GM23248 (cell line): ENCODE data around the gene HSBP1. TPM values are rescaled to one million over a fixed set of nuclear protein-coding genes. Genes with fewer than 3 reads are reported as not detected.

Experiments used
- DNase-seq: peaks from one replicate; pipeline ENCODE4 v3.0.0-alpha.2; 2015
- H2AFZ ChIP-seq: fragments of 200-600 bp; sonication (generic); 2 replicates; pipeline ENCODE4 v1.6.1; 2016; ENCODE audit warnings: antibody characterized with exemption
- H3F3A ChIP-seq: fragments of 200-600 bp; sonication (generic); 2 replicates; pipeline ENCODE4 v1.6.1; 2016; ENCODE audit warnings: mild to moderate bottlenecking, antibody characterized with exemption, mixed run types; ENCODE audit not compliant: insufficient read depth
- H3K27ac ChIP-seq: fragments of 200-600 bp; sonication (generic); 2 replicates; pipeline ENCODE4 v1.5.1; 2016; ENCODE audit warnings: mild to moderate bottlenecking
- H3K27me3 ChIP-seq: fragments of 200-600 bp; sonication (generic); replicated peaks from 2 replicates; pipeline ENCODE4 v1.6.1; 2016; ENCODE audit warnings: mild to moderate bottlenecking; ENCODE audit not compliant: insufficient read depth
- H3K36me3 ChIP-seq: fragments of 200-600 bp; sonication (generic); 2 replicates; pipeline ENCODE4 v1.6.1; 2016; ENCODE audit warnings: low read depth, mild to moderate bottlenecking
- H3K4me1 ChIP-seq: fragments of 200-600 bp; sonication (generic); 2 replicates; pipeline ENCODE4 v1.6.1; 2016; ENCODE audit warnings: mild to moderate bottlenecking; ENCODE audit not compliant: insufficient read depth
- H3K4me2 ChIP-seq: fragments of 200-600 bp; sonication (generic); one replicate; pipeline ENCODE4 v1.6.1; 2016; ENCODE audit warnings: mild to moderate bottlenecking; ENCODE audit not compliant: unreplicated experiment
- H3K4me3 ChIP-seq: fragments of 200-600 bp; sonication (generic); 2 replicates; pipeline ENCODE4 v1.5.1; 2016; ENCODE audit warnings: mild to moderate bottlenecking
- H3K79me2 ChIP-seq: fragments of 200-600 bp; sonication (generic); 2 replicates; pipeline ENCODE4 v1.6.1; 2016; ENCODE audit warnings: mild to moderate bottlenecking; ENCODE audit not compliant: insufficient read depth
- H3K9ac ChIP-seq: fragments of 200-600 bp; sonication (generic); 2 replicates; pipeline ENCODE4 v1.6.1; 2016; ENCODE audit warnings: mild to moderate bottlenecking
- H3K9me2 ChIP-seq: fragments of 200-600 bp; sonication (generic); 2 replicates; pipeline ENCODE4 v1.6.1; 2016; ENCODE audit warnings: mixed run types, mild to moderate bottlenecking, moderate library complexity; ENCODE audit not compliant: insufficient read depth
- H3K9me3 ChIP-seq: fragments of 200-600 bp; sonication (generic); one replicate; pipeline ENCODE4 v1.6.1; 2017; ENCODE audit warnings: low read depth
- H4K20me1 ChIP-seq: fragments of 200-600 bp; sonication (generic); 2 replicates; pipeline ENCODE4 v1.6.0; 2016; ENCODE audit not compliant: insufficient read depth
- EZH2 ChIP-seq: fragments of 200-600 bp; sonication (generic); IDR thresholded peaks from 2 replicates; pipeline ENCODE4 v1.6.1; 2018; ENCODE audit warnings: antibody characterized with exemption, mild to moderate bottlenecking; ENCODE audit not compliant: insufficient read depth, poor library complexity, severe bottlenecking
- EZH2phosphoT487 ChIP-seq: fragments of 200-600 bp; sonication (generic); IDR thresholded peaks from 2 replicates; pipeline ENCODE4 v1.6.1; 2018; ENCODE audit warnings: antibody characterized with exemption, moderate library complexity, mild to moderate bottlenecking, low read depth; ENCODE audit not compliant: insufficient read depth
- WGBS, 2 experiments: methylation state at CpG; one replicate each; pipeline ENCODE4 v1.1.6; 2015 to 2017; ENCODE audit warnings: low lambda C conversion rate in 2 of 2, low coverage in 1 of 2; ENCODE audit errors: missing lambda C conversion rate in 2 of 2; 5-methylcytosine and 5-hydroxymethylcytosine counted together
- in situ Hi-C: fragments of 300-500 bp; cut with MboI; formaldehyde crosslinking; loops from 2 replicates; pipeline ENCODE4 v1.15.0; 2020
- polyA plus RNA-seq: library from polyadenylated mRNA; unstranded; fragments of >200 nt; fragmentation: Nextera tagmentation; extraction: Ambion mirVana; gene quantifications from 2 replicates; pipeline ENCODE4 v1.2.1, GENCODE V29; 2016
- total RNA-seq: library from RNA; depleted of rRNA; stranded (reverse); fragments of >200 nt; shearing (Covaris generic); gene quantifications from 2 replicates; pipeline ENCODE4 v1.2.3, GENCODE V29; 2014

HSBP1 gene
- total and polyA plus RNA-seq, 2 experiments from 2014 or later = 32.2 to 405 TPM

GRCh38 chr16:83792391-83792790 lies 15.4 kb upstream of the HSBP1 start:
- Histone ChIP-seq H3K79me2 (no peaks in the 10 kb centered on the region), H3K9me2 (no peaks in the 10 kb centered on the region), H3F3A (no peaks in the 10 kb centered on the region), H3K27ac (no peak overlapping the region), H3K9ac (no peak overlapping the region), H2AFZ (no peak overlapping the region), H3K4me2 (no peak overlapping the region), H3K36me3 (no peaks in the 10 kb centered on the region), H3K4me3 (no peak overlapping the region), H3K4me1 (no peaks in the 10 kb centered on the region), H4K20me1 (no peaks in the 10 kb centered on the region), H3K9me3 (no peaks in the 10 kb centered on the region), H3K27me3 (no peaks in the 10 kb centered on the region)
- in situ Hi-C loops = no loop called here
- no peak for TF ChIP-seq EZH2
- no peak for TF ChIP-seq EZH2phosphoT487
- WGBS, 2 experiments = 80 to 86% methylated on average over 2 of the region's 2 CpGs
- DNase-seq = no peak

DNA sequence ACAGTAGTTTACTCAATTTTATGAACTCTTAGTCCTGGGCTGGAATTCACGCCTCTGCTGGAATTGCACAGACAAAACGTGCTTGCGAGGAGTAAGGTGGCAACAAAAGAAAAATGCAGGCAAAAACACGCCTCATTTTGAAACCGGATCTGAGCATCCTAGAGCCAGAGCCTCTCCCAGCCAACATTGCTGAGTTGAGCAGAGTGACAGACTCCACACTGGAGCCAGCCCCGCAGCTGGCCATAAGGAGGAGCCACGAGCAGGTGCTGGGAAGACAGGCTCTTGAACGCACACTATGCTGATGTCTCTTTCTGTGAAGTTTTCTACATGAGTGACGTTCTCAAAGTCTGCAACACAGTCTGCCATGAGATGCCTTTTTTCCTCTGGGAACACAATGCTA lies 14.6 kb upstream of the HSBP1 start:
- H2AFZ ChIP-seq = no peak overlapping the region
- no peaks in the 10 kb centered on the region for H3K9me3 ChIP-seq
- H3K4me3 ChIP-seq = no peak overlapping the region
- H3F3A ChIP-seq = no peaks in the 10 kb centered on the region
- no peak overlapping the region for H3K4me2 ChIP-seq
- H3K9ac ChIP-seq = no peak overlapping the region
- WGBS, 2 experiments = 33 to 42% methylated on average over 9 of the region's 9 CpGs
- H3K4me1 ChIP-seq = no peaks in the 10 kb centered on the region
- no peak overlapping the region for H3K27ac ChIP-seq
- H3K9me2 ChIP-seq = no peaks in the 10 kb centered on the region
- in situ Hi-C loops = no loop called here
- no peak for DNase-seq
- no peak for TF ChIP-seq EZH2phosphoT487
- no peak for TF ChIP-seq EZH2
- H3K27me3 ChIP-seq = no peaks in the 10 kb centered on the region
- H3K79me2 ChIP-seq = no peaks in the 10 kb centered on the region
- no peaks in the 10 kb centered on the region for H3K36me3 ChIP-seq
- H4K20me1 ChIP-seq = no peaks in the 10 kb centered on the region

GRCh38 chr16:83794860-83795554 lies 12.8 kb upstream of the HSBP1 start:
- H2AFZ ChIP-seq = no peak overlapping the region
- H3K4me2 ChIP-seq = no peak overlapping the region
- H3K27ac ChIP-seq = no peak overlapping the region
- H3K27me3 ChIP-seq = no peaks in the 10 kb centered on the region
- TF ChIP-seq EZH2phosphoT487 = no peak
- TF ChIP-seq EZH2 = no peak
- H3K4me3 ChIP-seq = no peak overlapping the region
- 83% methylated on average over 10 of the region's 10 CpGs for WGBS, 2 experiments
- no peaks in the 10 kb centered on the region for H3K4me1 ChIP-seq
- no peak for DNase-seq
- H3F3A ChIP-seq = no peaks in the 10 kb centered on the region
- no peaks in the 10 kb centered on the region for H4K20me1 ChIP-seq
- no peaks in the 10 kb centered on the region for H3K36me3 ChIP-seq
- H3K9ac ChIP-seq = no peak overlapping the region
- H3K9me3 ChIP-seq = no peaks in the 10 kb centered on the region
- H3K9me2 ChIP-seq = no peaks in the 10 kb centered on the region
- no peaks in the 10 kb centered on the region for H3K79me2 ChIP-seq
- in situ Hi-C loops = no loop called here

- Histone ChIP-seq H3K27ac (no peak overlapping the region), H3K4me1 (0 out of 2 replicates have a peak, but pooled peaks cover 5% of the 10 kb centered on the region), H3K4me3 (no peak overlapping the region), H3K27me3 (no peaks in the 10 kb centered on the region), H3K9me2 (no peaks in the 10 kb centered on the region), H3K9me3 (no peaks in the 10 kb centered on the region), H3K79me2 (no peaks in the 10 kb centered on the region), H3K36me3 (no peaks in the 10 kb centered on the region), H2AFZ (no peak overlapping the region), H3F3A (no peaks in the 10 kb centered on the region), H3K9ac (no peak overlapping the region), H4K20me1 (no peaks in the 10 kb centered on the region), H3K4me2 (no peak overlapping the region)
- 77 to 91% methylated on average over 9 of the region's 9 CpGs for WGBS, 2 experiments
- DNase-seq = no peak
- in situ Hi-C loops = no loop called here
- TF ChIP-seq EZH2 = no peak
These were observed 10.8 kb upstream of the HSBP1 start for GRCh38 chr16:83797013-83797412.
